Umbilical cord (tissue), 2 donors: ENCODE data around the gene ANKMY1. TPM values are rescaled to one million over a fixed set of nuclear protein-coding genes. Genes with fewer than 3 reads are reported as not detected.

Experiments
- DNase-seq: peaks from one replicate; pipeline ENCODE4 v3.0.0-alpha.2; 2015; ENCODE audit warnings: low spot score
- total RNA-seq: library from RNA; depleted of rRNA; stranded (reverse); fragments of >200 nt; gene quantifications from one replicate; pipeline ENCODE4 v1.2.3, GENCODE V29; 2014; ENCODE audit warnings: low replicate concordance; ENCODE audit not compliant: insufficient read depth

The ANKMY1 gene
- total RNA-seq, 1 donor from 2014 or later = 14.2 TPM

- no peak for DNase-seq
Observed at GRCh38 chr2:240594511-240595380, 37.0 kb upstream of the ANKMY1 start.

DNA sequence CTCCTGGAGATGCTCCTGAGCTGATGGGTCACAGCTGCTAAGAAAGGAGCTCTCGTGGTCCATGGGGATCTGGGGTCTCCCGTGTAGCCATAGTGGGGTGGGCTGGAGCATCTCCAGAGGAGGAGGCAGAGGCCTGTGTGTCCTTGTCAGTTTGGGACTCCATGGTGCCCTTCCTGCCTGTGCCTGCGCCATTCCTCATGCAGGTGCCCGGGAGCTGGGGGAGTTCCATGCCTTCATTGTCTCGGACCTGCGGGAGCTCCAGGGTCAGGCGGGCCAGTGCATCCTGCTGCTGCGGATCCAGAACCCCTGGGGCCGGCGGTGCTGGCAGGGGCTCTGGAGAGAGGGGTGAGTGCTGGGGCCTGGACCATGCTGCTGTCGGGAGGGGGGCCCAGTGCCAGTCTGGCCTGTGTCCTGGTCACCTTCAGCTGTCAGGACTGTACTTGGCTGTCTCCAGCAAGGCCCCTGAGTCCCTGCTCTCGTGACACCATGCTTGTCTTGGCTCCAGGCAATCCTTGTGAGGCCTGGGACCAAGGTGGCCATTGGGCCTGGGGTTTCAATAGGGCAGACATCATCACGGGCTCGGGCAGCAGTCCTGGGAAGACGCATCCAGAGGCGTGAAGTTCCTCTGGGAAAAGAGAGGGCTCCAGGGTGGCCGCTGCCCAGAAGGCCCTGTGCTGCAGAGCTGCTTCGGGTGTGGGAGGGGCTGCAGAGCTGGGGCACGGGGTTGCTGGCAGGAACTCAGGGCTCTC is 36.1 kb upstream of the ANKMY1 start:
- no peak for DNase-seq

GRCh38 chr2:240593026-240593702 is 35.4 kb upstream of the ANKMY1 start:
- no peak for DNase-seq

GRCh38 chr2:240591784-240592183 is 34.0 kb upstream of the ANKMY1 start:
- DNase-seq = no peak

DNA sequence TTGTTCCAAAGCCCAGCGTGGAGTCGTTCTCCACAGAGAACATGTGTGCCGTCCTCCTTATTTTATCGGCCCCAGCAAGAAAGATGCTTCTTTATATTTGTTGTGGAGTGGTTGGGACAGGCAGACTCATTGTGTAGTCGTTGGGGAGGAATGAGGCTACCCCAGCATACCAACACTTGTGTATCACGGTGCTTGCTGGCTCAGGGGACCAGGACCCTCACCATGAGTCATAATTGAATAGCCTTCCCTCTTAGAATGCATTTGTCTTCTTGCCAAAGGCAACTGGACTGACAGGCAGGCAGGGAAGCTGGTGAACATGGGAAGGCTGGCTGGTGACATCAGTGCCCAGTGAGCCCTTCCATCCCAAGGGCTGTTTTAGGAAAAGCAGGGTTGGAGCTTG is 33.4 kb upstream of the ANKMY1 start:
- no peak for DNase-seq

- DNase-seq = no peak
Observed at GRCh38 chr2:240590681-240591111, 32.9 kb upstream of the ANKMY1 start.

GRCh38 chr2:240589850-240590525 is 32.2 kb upstream of the ANKMY1 start:
- no peak for DNase-seq

DNA sequence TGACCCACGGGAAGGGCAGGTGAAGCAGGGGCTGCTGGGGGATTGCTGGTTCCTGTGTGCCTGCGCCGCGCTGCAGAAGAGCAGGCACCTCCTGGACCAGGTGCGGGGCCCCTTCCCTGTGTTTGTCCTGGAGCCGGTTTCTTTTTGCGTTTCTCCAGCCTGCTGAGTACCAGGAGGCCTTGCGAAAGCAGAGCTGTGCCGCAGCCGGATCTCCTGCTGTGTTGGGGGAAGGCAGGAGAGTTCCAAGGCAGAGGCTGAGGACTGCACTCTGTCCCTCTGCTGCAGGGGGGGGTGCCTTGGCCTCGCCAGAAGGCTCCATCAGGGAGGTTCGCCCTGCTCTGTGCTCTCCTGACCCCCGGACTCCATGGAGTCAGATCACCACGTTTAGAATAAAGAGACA is 31.6 kb upstream of the ANKMY1 start:
- no peak for DNase-seq

- no peak for DNase-seq
Observed at GRCh38 chr2:240588669-240589068, 30.9 kb upstream of the ANKMY1 start.

GRCh38 chr2:240588006-240588655 is 30.3 kb upstream of the ANKMY1 start:
- DNase-seq = no peak

- DNase-seq = peak; percentile 19
Observed at GRCh38 chr2:240586919-240587800, 29.4 kb upstream of the ANKMY1 start.

DNA sequence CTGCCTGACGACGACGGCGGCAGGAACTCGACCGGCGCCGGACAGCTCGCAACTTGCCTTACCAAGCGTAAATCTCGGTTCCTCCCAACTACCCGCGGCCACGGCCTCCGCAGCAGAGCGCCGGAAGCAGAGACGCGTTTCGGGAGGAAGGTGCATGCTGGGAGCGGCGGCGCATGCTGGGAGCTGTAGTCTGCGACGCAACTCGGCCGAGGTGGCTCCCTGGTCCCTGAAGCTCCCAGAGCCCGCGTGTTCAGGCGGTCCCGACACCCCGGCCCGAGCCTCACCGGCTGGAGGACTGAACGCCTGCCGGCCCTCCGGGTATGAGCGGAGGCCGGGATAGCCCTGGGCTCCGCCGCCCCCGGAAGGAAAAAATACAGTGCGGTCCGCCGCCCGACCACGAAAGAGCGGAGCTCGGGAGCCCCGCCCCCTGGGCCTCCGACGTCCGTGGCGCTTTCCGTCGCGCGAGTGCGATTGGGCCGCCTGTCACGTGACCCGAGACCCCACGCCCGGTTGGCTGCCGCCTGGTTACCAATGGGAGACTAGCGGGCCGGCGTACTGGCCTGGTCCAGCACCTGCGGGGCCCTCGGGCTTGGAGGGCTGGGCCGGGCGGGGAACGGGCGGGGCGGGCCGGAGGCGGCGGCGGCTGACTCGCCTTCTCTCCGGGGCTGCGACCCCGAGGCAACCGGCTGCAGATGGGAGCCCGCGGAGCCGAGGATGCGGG is 28.6 kb upstream of the ANKMY1 start, which contains the start of gene CAPN10:
CAPN10 (plus strand) TSS at position 537 of the 721 bp plus-strand sequence; CDS start at position 715, 178 bp downstream.
- DNase-seq = peak; percentile 99

DNA sequence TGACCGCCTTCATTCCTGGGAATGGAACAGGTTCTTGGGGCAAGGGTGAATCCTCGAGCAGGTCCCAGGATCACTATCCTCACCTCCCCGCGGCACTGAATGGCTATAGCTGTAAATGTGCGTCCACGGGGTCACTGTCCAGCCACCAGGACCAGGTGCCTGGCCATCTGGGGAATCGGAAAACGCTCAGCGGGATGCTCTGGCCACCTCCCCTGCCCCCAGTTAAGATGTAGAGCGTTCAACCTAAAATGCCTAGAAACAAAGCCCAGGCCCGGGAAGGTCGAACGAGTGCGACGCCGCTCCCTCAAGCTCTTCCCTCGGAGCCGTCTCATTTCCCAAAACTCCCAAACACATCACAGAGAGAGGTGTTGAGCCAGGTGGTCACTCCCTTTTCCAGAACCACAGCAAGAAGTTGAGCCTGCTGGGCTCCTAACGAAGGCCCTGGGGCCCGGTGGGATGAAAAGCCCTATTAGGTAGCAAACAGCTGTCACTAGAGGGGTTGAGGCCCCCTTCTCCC is 28.0 kb upstream of the ANKMY1 start:
- no peak for DNase-seq

DNA sequence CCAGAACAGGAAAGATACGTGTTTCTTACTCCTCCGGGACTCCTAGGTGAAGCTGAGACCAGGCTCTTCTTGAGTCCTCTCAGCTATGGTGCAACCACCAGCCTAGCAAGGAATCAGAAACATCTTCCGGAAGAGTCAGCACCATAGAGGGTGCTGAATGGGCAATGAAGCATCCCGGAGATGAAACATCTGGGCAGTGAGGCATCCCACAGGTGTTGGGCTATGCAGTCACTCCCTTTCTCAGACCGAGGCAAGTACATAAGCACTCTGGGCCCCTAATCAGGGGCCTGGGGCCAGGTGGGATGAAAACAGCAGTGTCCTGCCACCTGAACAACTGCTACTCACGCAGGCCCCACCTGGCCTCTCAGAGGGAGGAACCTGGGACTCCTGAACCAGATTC is 27.3 kb upstream of the ANKMY1 start:
- DNase-seq = no peak

DNA sequence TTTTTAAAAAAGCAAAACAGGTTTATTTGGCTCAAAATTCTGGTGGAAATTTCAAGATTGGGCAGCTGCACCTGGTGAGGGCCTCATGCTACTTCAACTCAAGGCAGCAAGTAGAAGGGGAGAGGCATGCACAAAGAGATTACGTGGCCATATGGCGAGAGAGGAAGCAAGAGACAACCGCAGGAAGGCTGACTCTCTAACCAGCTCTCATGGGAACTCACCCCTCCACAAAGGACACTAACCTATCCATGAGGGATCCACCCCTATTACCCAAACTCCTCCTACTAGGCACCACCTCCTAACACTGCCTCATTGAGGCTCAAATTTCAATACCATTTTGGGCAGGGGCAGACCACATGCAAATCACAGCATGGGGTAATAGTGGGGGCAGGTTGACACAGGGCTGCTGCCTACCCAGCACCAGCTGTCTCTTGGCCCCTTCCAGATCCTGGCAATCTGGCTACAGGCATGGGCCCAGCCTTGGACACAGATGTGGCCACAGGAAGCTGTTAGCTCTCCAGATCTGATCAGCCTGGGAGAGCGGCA is 26.8 kb upstream of the ANKMY1 start:
- no peak for DNase-seq

GRCh38 chr2:240583774-240584173 is 26.0 kb upstream of the ANKMY1 start:
- no peak for DNase-seq

- DNase-seq = no peak
Observed at GRCh38 chr2:240582781-240583180, 25.0 kb upstream of the ANKMY1 start.

GRCh38 chr2:240581811-240582210 is 24.0 kb upstream of the ANKMY1 start:
- no peak for DNase-seq
